GM12873 (cell line): ENCODE measurements around the gene WDR17.

ENCODE experiments used
- CTCF ChIP-seq: IDR thresholded peaks from 2 replicates; pipeline ENCODE4 v1.5.1; 2012; ENCODE audit warnings: low read depth, mild to moderate bottlenecking, moderate library complexity, low read length, control low read depth; ENCODE audit not compliant: insufficient read depth; ENCODE audit errors: missing control alignments

The WDR17 gene

GRCh38 chr4:176065435-176066291 is at the start of gene WDR17:
Gene WDR17, plus strand, starts transcription at chr4:176065841. Its CDS starts 45,740 bp downstream, at chr4:176111581.
- no peak for TF ChIP-seq CTCF

- TF ChIP-seq CTCF, result no peak
Measured at GRCh38 chr4:176016601-176017000, 49.0 kb upstream of the WDR17 start.

- TF ChIP-seq CTCF, result no peak
Measured at GRCh38 chr4:176020481-176021085, 45.1 kb upstream of the WDR17 start.

- no peak for TF ChIP-seq CTCF
Measured at GRCh38 chr4:176030391-176030790, 35.2 kb upstream of the WDR17 start.

GRCh38 chr4:176031922-176032321 is 33.7 kb upstream of the WDR17 start:
- TF ChIP-seq CTCF, result no peak

GRCh38 chr4:176032454-176032853 is 33.2 kb upstream of the WDR17 start:
- TF ChIP-seq CTCF, result no peak

- TF ChIP-seq CTCF, result no peak
Measured at GRCh38 chr4:176034499-176034898, 31.1 kb upstream of the WDR17 start.
